ENCODE data around the gene KCNMB4. TPM values are rescaled to one million over a fixed set of nuclear protein-coding genes. Genes with fewer than 3 reads are reported as not detected.

The KCNMB4 gene
- total RNA-seq, 1 experiment from 2014 or later = 4.9 TPM

GRCh38 chr12:70417121-70417520, 51.0 kb downstream of the KCNMB4 start:
- no peak for DNase-seq (ENCODE audit: low read depth)
- in situ Hi-C loops (cut with HindIII; ENCODE audit: low pct_unique_long_range_greater_than_20kb, low sequenced_read_pairs) = no loop called here

GRCh38 chr12:70418101-70418500, 52.0 kb downstream of the KCNMB4 start:
- in situ Hi-C loops (cut with HindIII; ENCODE audit: low pct_unique_long_range_greater_than_20kb, low sequenced_read_pairs) = no loop called here
- no peak for DNase-seq (ENCODE audit: low read depth)

- in situ Hi-C loops (cut with HindIII; ENCODE audit: low pct_unique_long_range_greater_than_20kb, low sequenced_read_pairs) = no loop called here
- DNase-seq (ENCODE audit: low read depth) = no peak
These were observed 56.5 kb downstream of the KCNMB4 start for GRCh38 chr12:70422631-70423030.

- no peak for DNase-seq (ENCODE audit: low read depth)
- in situ Hi-C loops (cut with HindIII; ENCODE audit: low pct_unique_long_range_greater_than_20kb, low sequenced_read_pairs) = no loop called here
These were observed 60.5 kb downstream of the KCNMB4 start for GRCh38 chr12:70426620-70427019.

GRCh38 chr12:70427611-70428010, 61.5 kb downstream of the KCNMB4 start:
- no peak for DNase-seq (ENCODE audit: low read depth)
- in situ Hi-C loops (cut with HindIII; ENCODE audit: low pct_unique_long_range_greater_than_20kb, low sequenced_read_pairs) = no loop called here

GRCh38 chr12:70430400-70430799, 64.3 kb downstream of the KCNMB4 start:
- no peak for DNase-seq (ENCODE audit: low read depth)
- in situ Hi-C loops (cut with HindIII; ENCODE audit: low pct_unique_long_range_greater_than_20kb, low sequenced_read_pairs) = no loop called here

GRCh38 chr12:70436836-70437235, 70.7 kb downstream of the KCNMB4 start:
- no peak for DNase-seq (ENCODE audit: low read depth)
- in situ Hi-C loops (cut with HindIII; ENCODE audit: low pct_unique_long_range_greater_than_20kb, low sequenced_read_pairs) = no loop called here

- no peak for DNase-seq (ENCODE audit: low read depth)
- in situ Hi-C loops (cut with HindIII; ENCODE audit: low pct_unique_long_range_greater_than_20kb, low sequenced_read_pairs) = no loop called here
These were observed 77.1 kb downstream of the KCNMB4 start for GRCh38 chr12:70443062-70443673.

GRCh38 chr12:70444903-70445302, 78.8 kb downstream of the KCNMB4 start:
- in situ Hi-C loops (cut with HindIII; ENCODE audit: low pct_unique_long_range_greater_than_20kb, low sequenced_read_pairs) = no loop called here
- DNase-seq (ENCODE audit: low read depth) = no peak

GRCh38 chr12:70448371-70448770, 82.3 kb downstream of the KCNMB4 start:
- in situ Hi-C loops (cut with HindIII; ENCODE audit: low pct_unique_long_range_greater_than_20kb, low sequenced_read_pairs) = no loop called here
- no peak for DNase-seq (ENCODE audit: low read depth)

GRCh38 chr12:70449074-70449752, 83.1 kb downstream of the KCNMB4 start:
- peak; percentile 28 for DNase-seq (ENCODE audit: low read depth)
- in situ Hi-C loops (cut with HindIII; ENCODE audit: low pct_unique_long_range_greater_than_20kb, low sequenced_read_pairs) = no loop called here

GRCh38 chr12:70449753-70450341, 83.8 kb downstream of the KCNMB4 start:
- in situ Hi-C loops (cut with HindIII; ENCODE audit: low pct_unique_long_range_greater_than_20kb, low sequenced_read_pairs) = no loop called here
- DNase-seq (ENCODE audit: low read depth) = no peak

GRCh38 chr12:70451528-70451927, 85.4 kb downstream of the KCNMB4 start:
- in situ Hi-C loops (cut with HindIII; ENCODE audit: low pct_unique_long_range_greater_than_20kb, low sequenced_read_pairs) = no loop called here
- no peak for DNase-seq (ENCODE audit: low read depth)

- in situ Hi-C loops (cut with HindIII; ENCODE audit: low pct_unique_long_range_greater_than_20kb, low sequenced_read_pairs) = no loop called here
- no peak for DNase-seq (ENCODE audit: low read depth)
These were observed 90.9 kb downstream of the KCNMB4 start for GRCh38 chr12:70456953-70457352.

GRCh38 chr12:70459786-70460185, 93.7 kb downstream of the KCNMB4 start:
- DNase-seq (ENCODE audit: low read depth) = no peak
- in situ Hi-C loops (cut with HindIII; ENCODE audit: low pct_unique_long_range_greater_than_20kb, low sequenced_read_pairs) = no loop called here

GRCh38 chr12:70463997-70464396, 97.9 kb downstream of the KCNMB4 start:
- no peak for DNase-seq (ENCODE audit: low read depth)
- in situ Hi-C loops (cut with HindIII; ENCODE audit: low pct_unique_long_range_greater_than_20kb, low sequenced_read_pairs) = no loop called here

- in situ Hi-C loops (cut with HindIII; ENCODE audit: low pct_unique_long_range_greater_than_20kb, low sequenced_read_pairs) = no loop called here
- no peak for DNase-seq (ENCODE audit: low read depth)
These were observed 100.7 kb downstream of the KCNMB4 start for GRCh38 chr12:70466753-70467152.

- in situ Hi-C loops (cut with HindIII; ENCODE audit: low pct_unique_long_range_greater_than_20kb, low sequenced_read_pairs) = no loop called here
These were observed 101.4 kb downstream of the KCNMB4 start for GRCh38 chr12:70467476-70467875.

GRCh38 chr12:70467918-70468733, 102.0 kb downstream of the KCNMB4 start:
- in situ Hi-C loops (cut with HindIII; ENCODE audit: low pct_unique_long_range_greater_than_20kb, low sequenced_read_pairs) = no loop called here
- no peak for DNase-seq (ENCODE audit: low read depth)

More at GRCh38 chr12:70467476-70467875, 101.4 kb downstream of the KCNMB4 start:
- DNase-seq (ENCODE audit: low read depth) = no peak

Data from Caki2 (cell line).